A673 (cell line): ENCODE measurements around the gene COX15.

Experiments used
- CTCF ChIP-seq: fragments of 300-800, 200-600 bp; sonication (generic); conservative IDR thresholded peaks from 2 replicates; pipeline ENCODE4 v1.5.1; 2017; ENCODE audit warnings: low read depth, mild to moderate bottlenecking, antibody characterized with exemption, low read length, moderate library complexity, mixed read lengths
- EZH2 ChIP-seq: fragments of 200-600 bp; sonication (generic); IDR thresholded peaks from 2 replicates; pipeline ENCODE4 v1.6.1; 2017; ENCODE audit warnings: borderline replicate concordance, low read depth, mild to moderate bottlenecking, mixed read lengths, antibody characterized with exemption, low read length; ENCODE audit not compliant: poor library complexity, severe bottlenecking

- TF ChIP-seq CTCF = no peak
- no peak for TF ChIP-seq EZH2
These were observed 37.9 kb downstream of the COX15 start for GRCh38 chr10:99693933-99694583.
